NCI-H524 treated with DMSO at 0.1 percent for 48 hours (cell line): Measurements from ENCODE around the gene VAMP2.

ENCODE experiments used
- DNase-seq: peaks from one replicate; lab custom pipeline; 2025; lab: John Stamatoyannopoulos, UW

VAMP2 gene

DNA sequence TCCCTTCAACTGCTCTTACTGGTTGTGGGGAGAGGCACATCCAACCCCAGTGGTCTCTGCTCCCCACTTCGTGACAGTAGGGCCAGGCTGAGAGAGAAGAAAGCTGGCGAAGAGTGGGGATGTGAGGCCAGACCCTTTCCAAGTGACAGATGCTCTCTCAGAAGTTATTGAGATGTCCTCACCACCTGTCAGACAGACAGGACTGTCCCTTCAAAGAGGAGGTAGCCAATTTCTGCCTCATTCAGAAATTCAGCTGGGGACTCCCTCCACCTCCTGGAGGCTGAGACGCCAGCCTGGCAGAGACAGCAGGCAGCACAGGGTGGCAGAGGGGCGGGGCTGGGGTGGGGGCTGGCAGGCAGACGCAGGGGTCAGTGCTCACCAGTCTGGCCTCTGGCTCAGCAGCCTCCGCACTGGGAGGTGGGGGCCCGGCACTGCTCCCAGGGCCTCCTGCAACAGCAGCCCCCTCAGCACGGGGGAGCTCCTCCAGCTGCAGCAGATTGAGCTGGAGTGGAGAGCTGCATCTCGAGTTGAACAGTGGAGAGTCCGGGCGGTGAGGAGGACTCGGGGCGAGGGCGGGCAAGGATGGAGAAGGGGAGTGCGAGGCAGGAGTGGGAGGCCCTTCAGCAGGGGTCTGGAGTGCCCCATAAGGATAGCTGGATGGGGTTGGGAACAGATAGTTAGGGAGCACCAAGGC, 19.7 kb downstream of the VAMP2 start:
- DNase-seq: no peak

DNA sequence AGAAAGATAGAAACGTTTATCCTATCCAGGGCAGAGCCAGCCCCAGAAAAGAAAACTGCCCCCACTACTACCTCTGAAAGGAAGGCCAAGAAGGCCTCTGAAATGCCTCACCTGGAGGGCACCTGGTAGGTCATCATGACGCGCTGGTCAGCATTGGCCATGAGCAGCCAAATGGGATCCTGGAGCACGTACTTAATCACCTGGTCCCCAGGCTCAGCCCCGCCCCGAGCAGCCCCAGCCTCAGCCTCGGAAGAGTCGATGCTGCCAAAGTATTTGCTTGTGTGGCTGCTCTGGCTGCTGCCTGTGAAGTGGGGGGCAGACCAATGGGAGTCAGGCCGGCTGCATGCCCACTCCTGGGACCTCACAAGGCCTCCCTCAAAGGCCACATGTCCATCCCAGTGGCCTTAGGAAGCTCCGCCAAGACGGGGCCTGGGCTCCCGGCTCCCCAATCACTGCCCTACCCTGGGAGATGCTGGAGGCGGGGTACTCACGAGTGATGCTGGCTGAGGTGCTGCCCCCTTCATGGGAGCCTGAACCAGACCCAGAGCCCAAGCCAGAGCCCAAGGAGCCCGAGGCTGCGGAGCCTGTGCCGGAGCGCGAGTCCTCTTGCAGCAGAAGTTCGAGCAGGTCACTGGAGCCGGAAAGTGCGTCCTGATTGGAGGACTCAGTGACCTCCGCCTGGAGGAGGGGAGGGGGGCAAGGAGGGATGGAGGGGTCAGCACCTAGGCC, 20.4 kb downstream of the VAMP2 start:
- no peak for DNase-seq

DNA sequence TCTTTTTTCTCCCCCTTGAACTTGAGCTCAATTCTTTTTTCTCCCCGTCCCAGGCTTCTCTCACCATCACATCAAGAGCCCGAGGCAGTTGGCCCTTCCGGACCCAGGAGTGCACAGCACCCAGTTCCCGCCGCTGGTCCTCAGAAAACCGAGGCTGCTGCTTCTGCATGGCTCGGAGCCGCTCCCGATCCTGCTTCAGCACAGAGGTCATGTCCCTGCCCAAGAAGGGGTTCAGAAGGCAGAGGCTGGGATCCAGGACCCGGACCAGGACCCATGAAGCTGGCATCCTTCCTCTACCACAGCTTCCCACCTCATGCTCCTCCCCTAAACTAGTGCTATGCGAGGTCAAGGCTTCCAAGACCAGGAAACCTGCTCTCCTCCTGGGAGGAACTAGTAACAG, 21.0 kb downstream of the VAMP2 start:
- no peak for DNase-seq

DNA sequence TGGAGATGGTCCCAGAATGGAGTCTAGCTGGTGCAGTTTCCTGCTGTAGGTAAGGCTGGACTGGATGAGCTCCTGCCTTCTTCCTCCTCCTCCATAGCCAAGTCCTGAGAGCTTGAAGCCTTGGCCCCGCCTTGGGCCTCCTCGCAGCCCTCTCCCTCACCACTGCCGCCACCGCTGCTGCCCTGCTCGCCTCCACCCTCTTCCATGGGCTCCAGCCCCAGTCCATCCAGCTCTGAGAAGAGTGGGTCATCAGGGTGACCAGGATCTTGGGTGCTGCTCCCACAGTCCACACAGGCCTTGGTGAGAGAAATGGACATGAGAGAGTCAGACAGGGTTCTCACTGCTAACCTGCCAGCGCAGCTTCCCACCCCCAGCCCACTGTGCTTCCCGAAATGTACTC, 21.7 kb downstream of the VAMP2 start:
- DNase-seq: no peak

DNA sequence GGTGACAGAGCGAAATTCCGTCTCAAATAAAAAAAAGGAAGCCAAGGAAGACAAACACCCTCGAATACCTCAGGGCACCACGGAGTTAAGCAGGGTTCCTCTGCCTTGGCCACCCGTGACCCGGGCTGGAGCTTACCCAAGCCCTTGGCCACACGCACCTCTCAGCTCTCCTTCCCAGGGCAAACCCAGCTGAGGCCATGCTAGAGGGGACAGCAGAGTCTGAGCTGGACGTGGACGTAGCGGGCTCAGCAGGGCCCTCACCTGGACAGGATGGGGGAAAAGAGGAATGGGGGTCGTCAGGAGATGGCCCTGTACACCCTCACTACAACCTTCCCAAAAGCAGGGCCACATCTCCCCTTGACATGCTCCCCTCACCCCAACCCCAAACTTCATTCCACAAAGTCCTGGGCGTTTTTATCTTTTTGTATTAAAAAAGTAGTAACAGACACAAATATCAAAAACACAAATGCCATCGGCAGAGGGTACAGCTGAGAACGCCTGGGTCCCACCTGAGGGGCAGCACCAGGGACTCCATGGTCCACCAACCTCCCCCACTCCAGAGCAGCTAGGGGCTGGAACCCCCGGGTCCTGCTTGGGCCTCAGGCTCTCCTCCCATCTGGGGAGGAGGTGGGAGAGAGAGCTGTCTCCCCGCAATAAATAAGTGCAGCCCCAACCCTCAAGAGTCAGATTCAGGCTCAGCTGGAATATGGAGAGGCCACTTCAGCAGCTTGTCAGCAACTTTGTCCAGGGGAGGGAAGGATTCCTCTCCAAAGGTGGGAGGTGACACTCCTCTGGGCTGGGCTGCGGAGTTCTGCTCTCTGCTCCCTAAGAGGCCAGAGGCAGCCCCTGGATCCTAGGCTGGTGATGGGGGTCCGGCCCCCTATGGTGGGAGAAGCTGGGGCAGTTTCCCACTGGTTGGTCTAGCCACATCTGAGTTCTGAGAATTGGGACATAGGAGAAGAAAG, 22.4 kb downstream of the VAMP2 start:
- DNase-seq: no peak

DNA sequence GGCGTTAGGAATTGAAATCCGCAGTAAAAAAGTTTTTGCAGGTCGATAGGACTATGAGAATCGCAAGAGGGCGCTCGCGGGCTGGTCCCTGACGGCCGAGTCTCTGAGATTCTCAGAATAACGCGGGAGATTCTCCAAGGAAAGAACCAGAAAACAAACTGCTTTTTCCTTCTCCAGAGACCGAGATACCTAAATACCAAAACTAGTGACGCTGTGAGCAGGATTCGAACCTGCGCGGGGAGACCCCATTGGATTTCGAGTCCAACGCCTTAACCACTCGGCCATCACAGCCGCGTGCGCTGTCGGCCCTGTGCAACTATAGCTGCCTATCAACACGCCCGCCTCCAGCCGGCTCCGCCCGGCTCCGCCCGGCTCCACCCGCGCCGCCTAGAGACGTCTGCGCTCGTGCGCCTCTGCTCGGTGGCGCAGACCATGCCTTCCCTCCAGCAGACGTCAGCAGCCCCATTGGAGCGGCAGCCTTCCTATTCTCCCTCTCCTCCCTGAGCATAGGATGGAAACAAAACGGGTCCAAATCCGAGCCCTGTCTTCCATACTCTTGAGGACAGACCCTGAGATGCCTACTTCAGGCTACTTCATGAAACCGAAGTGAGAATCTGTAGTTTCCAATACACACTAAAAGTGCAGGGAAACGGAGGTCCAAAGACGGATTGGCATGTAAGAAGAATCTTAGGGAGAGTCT, 23.9 kb downstream of the VAMP2 start:
- DNase-seq: peak; percentile 61

DNA sequence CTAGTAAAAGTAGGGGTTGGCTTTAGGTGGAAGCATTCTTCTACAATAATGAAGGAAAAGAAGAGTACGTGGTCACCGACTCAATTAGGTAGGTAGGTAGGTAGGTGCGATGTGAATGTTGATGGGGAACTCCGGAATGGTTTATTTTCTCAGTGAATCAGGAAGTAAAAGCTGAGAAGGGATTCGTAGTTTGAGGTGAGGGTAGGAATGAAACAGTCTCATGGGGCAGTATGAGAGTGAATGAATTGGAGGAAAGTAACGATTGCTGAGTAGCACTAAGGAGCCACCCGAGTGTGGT, 24.4 kb downstream of the VAMP2 start:
- DNase-seq: no peak

DNA sequence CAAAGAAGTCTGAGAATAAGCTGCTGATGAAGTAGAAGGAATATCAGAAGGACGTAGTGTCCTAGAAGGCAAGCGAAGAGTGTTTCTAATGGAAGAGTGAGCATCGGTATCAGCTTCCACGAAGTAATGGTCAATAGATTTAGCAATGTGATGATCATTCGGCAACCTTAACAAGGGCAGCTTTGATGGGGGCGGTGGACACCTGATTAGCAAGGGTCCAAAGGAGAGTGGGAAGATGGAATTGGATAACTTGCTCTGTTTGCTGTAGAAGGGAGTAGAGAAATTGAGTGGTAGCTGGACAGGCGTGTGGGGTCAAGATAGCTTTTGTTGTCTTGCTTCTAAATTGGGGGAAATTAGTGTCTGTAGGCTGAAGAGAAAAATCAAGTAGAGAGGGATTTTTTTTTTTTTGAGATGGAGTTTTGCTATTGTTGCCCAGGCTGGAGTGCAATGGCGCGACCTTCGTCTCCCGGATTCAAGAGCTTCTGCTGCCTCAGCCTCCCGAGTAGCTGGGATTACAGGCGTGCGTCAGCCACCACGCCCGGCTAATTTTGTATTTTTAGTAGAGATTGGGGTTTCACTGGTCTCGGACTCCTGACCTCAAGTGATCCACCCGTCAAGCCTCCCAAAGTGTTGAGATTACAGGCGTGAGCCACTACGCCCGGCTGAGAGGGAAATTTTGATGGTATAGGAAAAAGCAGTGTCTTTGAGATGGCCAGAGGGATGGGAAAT, 24.9 kb downstream of the VAMP2 start:
- no peak for DNase-seq

DNA sequence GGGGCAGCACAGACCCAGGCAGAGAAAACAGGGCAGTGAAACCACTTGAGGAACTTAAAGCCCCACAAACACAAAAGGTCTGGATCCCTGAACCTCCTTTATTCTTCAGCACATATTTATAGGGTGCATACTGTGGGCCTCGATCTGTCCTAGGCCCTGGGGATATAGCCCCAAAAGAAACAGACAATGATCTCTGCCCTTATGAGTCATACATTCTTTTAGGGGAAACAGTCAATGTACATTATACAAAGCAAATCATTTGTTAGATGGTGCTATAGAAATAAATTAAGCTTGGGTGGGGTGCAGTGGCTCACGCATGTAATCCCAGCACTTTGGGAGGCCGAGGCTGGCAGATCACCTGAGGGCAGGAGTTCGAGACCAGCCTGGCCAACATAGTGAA, 28.8 kb downstream of the VAMP2 start:
- DNase-seq: no peak

DNA sequence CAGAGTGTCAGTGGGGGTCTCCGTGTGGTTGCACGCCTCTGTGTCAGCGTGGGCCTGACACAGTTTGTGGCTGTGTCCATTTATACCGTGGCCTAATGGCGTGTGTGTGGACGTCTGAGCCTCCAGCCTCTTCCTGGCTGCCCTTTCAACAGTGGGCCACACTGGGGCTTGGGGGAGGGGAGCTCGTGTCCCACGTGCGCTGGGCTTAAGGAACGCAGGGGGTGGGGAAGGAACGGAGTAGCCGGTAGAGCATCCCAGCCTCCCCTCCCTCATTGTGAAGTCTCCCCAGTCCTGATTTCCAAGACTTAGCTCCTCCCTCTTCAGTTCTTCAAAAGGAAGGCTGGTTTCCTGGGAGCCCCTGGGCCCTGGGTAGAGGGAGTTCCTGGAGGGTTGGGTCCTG, 29.3 kb downstream of the VAMP2 start:
- no peak for DNase-seq

DNA sequence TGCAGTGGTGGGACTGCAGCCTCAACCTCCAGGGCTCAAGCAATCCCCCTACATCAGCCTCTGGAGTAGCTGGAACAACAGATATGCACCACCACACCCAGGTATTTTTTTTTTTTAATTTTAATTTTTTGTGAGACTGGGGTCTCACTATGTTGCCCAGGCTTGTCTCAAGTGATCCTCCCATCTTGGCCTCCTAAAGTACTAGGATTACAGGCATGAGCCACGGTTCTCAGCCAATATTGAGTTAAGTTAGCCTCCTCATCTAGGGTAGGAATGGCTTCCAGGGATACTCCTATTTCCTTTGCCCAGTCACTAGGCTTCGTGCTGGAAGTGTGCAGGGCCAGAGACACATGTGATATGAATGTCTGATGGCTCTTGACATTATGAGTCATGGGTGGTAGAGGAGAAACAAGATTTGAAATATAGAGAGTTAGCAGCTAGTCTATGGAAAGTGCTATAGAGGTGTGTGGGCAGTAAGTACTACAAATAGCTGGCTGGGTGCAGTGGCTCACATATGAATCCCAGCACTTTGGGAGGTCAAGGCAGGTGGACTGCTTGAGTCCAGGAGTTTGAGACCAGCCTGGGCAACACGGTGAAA, 30.8 kb downstream of the VAMP2 start:
- no peak for DNase-seq

DNA sequence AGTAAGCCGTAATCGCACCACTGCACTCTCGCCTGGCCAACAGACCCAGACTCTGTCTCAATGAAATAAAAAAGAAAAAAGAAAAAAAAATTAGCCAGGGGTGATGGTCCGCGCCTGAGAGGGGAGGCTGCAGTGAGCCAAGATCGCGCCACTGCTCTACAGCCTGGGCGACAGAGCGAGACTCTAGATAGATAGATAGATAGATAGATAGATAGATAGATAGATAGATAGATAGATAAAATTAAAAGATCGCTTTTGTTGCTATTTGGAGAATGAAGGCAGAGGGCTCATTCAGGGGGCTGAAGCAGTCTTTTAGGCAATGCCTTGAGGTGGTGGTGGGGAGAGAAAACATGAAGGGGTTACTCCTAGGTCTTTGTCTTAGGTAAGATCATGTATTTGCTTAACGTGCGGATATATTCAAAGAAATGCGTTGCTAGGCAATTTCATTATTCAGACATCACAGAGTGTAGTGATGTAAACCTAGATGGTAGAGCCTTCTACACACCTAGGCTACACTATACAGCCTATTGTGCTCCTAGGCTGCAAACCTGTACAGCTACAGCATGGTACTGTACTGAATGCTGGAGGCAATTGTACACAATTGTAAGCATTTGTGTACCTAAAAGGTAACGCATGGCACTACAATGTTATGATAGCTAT, 34.5 kb downstream of the VAMP2 start:
- DNase-seq: no peak

DNA sequence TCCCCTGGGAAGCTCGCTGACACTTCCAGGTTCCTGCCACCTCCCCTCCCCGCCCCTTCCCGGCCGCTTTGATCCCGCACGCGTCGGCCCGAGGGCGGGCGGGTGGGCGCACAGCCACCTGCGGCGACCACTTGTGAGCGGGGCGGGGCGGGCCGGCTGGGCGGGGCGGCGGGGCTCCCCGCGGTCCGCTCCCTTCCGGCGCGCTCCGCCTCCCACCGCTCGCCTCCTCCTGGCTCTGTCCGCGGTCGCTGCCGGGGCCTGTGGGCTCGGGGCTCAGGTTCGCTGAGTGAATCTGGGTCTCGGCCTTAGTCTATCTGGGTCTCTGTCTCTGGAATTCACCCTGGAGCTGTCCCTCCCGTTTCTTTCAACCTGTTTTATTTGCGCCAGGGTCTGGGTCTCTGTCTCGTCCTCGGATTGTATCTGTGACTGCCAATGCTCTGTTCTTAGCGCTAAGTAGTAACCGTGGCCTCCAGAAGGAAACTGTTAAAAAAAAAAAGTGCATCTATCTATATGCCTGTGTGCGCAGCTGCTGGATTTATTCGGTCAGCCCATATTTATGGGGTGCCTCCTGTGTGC, 36.2 kb downstream of the VAMP2 start:
- no peak for DNase-seq

DNA sequence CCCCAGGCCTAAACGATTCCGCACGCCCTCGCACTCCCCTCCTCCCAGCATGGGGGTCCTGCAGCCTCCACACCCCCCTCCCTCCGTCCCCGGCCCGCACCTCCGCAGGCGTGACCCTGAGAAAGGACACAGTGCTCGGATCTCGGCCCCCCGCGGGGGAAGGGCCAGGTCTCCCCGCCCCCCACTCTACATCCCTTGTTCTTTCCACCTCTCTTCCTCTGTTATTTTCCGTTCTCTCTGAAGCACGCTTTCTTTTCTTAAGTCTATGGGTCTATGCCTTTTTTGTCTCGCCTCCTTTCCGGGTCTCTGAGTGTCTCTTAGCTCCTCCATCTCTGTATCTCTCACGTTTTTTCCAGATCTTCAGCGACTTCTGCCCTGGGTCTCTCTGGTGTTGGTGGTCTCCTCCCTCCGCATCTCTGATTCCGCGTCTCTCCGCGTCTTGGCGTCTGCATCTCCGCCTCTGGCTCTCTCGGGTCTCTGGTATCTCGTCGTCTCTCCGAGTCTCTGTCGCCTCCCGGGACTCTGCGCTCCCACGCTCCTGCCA, 36.7 kb downstream of the VAMP2 start:
- no peak for DNase-seq

DNA sequence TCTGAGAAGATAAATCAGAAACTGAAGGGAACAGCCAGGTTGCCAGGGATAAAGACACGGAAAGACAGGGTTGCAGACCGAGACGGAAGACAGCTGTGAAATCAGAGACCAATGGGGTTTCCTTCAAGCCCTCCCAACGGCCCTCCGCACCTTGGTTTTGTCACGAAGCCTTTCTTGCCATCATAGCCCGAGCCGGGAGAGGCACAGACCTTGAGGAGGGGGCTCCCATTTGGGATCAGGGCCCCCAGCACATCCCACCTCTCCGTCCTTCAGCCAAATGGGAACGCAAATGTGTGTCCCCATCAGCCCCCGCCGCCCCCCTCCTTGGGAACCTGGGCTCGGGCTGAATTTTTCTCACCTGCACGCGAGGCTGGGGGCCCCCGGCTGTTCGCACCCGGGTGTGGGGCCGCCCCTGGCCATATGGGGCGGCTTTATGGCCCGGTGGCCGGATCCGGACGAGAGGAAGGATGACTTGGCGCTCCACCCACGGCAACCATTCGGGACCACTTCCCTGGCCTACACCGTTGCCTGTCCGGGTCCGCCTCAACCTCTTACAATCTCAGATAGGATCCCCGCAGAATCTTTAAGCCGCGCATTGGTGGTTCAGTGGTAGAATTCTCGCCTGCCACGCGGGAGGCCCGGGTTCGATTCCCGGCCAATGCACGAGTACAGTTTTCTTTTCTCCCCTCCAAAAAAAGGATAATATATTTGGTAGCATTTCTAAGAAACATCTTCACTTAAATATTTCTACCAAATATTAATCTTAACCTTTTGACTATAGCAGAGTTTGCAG, 37.4 kb downstream of the VAMP2 start:
- no peak for DNase-seq

DNA sequence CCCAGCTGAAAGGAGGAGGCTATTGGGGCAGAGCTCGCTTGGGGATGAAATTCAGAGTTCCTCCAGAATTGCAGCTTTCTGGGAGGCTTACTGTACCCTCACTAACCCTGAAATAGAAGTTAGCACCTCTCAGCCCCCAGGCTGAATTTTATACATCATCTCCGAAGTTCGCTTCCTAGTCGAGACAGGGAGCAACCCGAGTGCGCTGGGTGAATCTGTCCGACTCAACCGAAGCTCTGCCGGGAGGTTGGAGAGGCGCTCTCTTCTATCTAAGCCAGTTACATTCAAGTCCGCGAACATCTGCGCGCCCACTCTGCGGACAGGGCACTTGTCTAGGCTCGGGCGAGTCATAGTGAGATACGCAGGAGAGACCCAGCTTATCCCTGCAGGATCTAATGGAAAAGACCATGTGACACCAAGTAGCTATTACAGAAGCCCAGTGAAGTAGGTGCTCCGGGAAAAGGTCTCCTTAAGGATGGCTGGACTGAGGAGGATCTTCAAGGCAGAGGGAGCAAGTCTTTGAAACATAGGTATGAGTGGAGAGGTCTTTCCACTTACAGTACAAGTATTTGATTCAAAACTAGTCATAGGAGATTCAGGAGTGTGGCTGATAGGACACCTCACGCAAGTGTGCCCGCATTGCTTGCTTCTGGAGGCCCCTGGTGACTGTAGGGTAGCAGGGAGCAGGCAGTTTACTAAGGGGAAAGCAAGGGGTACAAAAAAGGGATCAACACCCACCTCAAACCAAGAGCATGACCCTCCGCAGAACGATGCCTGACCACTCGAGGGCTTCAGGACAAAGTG, 38.2 kb downstream of the VAMP2 start:
- DNase-seq: no peak

DNA sequence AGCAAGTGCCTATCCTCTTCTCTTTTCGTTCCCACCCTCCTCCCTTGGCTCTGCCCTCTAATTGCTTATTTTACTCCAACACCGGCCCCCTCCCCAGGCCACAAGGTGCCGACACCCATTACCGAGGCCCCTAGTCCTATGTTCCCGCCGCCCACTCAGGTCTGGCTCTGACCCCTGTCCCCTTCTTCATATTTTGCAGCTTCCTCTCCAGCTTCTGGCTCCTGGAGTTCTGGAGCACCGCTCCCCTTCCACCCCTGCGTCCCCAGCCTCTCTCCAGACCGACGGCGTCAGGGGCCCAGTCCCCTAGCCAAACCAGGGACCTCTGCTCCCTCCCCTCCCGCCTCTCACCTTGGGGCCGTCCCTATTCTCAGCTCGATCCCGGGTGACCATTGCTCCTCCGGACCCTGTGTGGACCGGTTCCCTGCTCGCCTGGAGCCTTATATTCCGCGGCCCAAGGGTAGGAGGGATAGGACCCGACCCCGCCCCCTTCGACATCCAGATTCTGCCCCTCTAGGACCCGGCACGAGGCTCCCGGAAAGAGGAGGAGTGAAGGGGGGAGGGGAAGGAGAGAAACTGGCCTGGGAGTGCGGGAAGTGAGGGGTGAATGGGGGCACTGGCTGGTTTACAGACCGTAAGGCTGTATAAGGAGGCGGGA, 38.9 kb downstream of the VAMP2 start, which contains the start of gene HES7:
Gene HES7, minus strand, starts transcription at position 412 of the 655 bp plus-strand sequence. Its CDS starts 22 bp downstream, at position 390.
- DNase-seq: no peak
